Mesenchymal stem cell (in vitro differentiated cells and primary cell): ENCODE data around the gene IMMP2L.

ENCODE experiments used
- DNase-seq: peaks from one replicate; pipeline ENCODE4 v3.0.0-alpha.2; 2013
- H2AFZ ChIP-seq: one replicate; pipeline ENCODE4 v1.6.1; 2013; ENCODE audit warnings: low read depth, mild to moderate bottlenecking, control low read depth, inconsistent platforms, low read length, moderate library complexity
- H2AK5ac ChIP-seq: 2 replicates; pipeline ENCODE4 v1.6.1; 2013; ENCODE audit warnings: low read length, moderate library complexity, mild to moderate bottlenecking, inconsistent platforms; ENCODE audit not compliant: severe bottlenecking
- H2BK120ac ChIP-seq: one replicate; pipeline ENCODE4 v1.6.1; 2013; ENCODE audit warnings: low read depth, mild to moderate bottlenecking, inconsistent platforms, low read length, moderate library complexity
- H2BK12ac ChIP-seq, 2 experiments: one replicate each; pipeline ENCODE4 v1.6.1; 2013; ENCODE audit warnings: inconsistent platforms in 2 of 2, low read length in 2 of 2, mild to moderate bottlenecking in 2 of 2, moderate library complexity in 2 of 2, control low read depth in 1 of 2
- H2BK15ac ChIP-seq: one replicate; pipeline ENCODE4 v1.6.1; 2013; ENCODE audit warnings: mild to moderate bottlenecking, low read depth, inconsistent platforms; ENCODE audit not compliant: poor library complexity, severe bottlenecking
- H2BK5ac ChIP-seq: 2 replicates; pipeline ENCODE4 v1.6.1; 2013; ENCODE audit warnings: low read depth, mild to moderate bottlenecking, low read length, control low read depth, inconsistent platforms; ENCODE audit not compliant: poor library complexity, severe bottlenecking
- H3K14ac ChIP-seq, 2 experiments: one replicate each; pipeline ENCODE4 v1.6.1; 2013; ENCODE audit warnings: inconsistent platforms in 2 of 2, low read length in 2 of 2, control low read depth in 1 of 2, mild to moderate bottlenecking in 1 of 2, moderate library complexity in 1 of 2
- H3K18ac ChIP-seq, 2 experiments: one replicate each; pipeline ENCODE4 v1.6.1; 2013; ENCODE audit warnings: inconsistent platforms in 2 of 2, low read length in 2 of 2, control low read depth in 1 of 2, low read depth in 1 of 2, mild to moderate bottlenecking in 1 of 2
- H3K23ac ChIP-seq, 2 experiments: one replicate each; pipeline ENCODE4 v1.6.1; 2013; ENCODE audit warnings: inconsistent platforms in 2 of 2, low read length in 2 of 2, mild to moderate bottlenecking in 2 of 2, moderate library complexity in 2 of 2, control low read depth in 1 of 2
- H3K27ac ChIP-seq: 2 replicates; pipeline ENCODE4 v1.5.1; 2013; ENCODE audit warnings: mild to moderate bottlenecking, moderate library complexity, low read length, control low read depth, inconsistent platforms; ENCODE audit not compliant: poor library complexity, severe bottlenecking
- H3K27me3 ChIP-seq, 2 experiments: 2 replicates each; pipeline versions ENCODE4 v1.6.1 to v1.7.0; 2013; ENCODE audit warnings: low read length in 2 of 2, mild to moderate bottlenecking in 2 of 2, moderate library complexity in 2 of 2, control low read depth in 1 of 2, inconsistent platforms in 1 of 2; ENCODE audit not compliant: control insufficient read depth in 1 of 2, insufficient read depth in 1 of 2
- H3K36me3 ChIP-seq, 2 experiments: 2 replicates each; pipeline versions ENCODE4 v1.6.1 to v1.7.0; 2013; ENCODE audit warnings: low read length in 2 of 2, control low read depth in 1 of 2, inconsistent platforms in 1 of 2, low read depth in 1 of 2, mild to moderate bottlenecking in 1 of 2; ENCODE audit not compliant: insufficient read depth in 2 of 2, control insufficient read depth in 1 of 2
- H3K4ac ChIP-seq, 2 experiments: one replicate each; pipeline ENCODE4 v1.6.1; 2013; ENCODE audit warnings: inconsistent platforms in 2 of 2, low read length in 2 of 2, mild to moderate bottlenecking in 2 of 2, moderate library complexity in 2 of 2, control low read depth in 1 of 2, low read depth in 1 of 2
- H3K4me1 ChIP-seq: 2 replicates; pipeline ENCODE4 v1.6.1; 2013; ENCODE audit warnings: low read depth, low read length, control low read depth; ENCODE audit not compliant: control insufficient read depth, insufficient read depth
- H3K4me2 ChIP-seq: 2 replicates; pipeline ENCODE4 v1.6.1; 2013; ENCODE audit warnings: low read length, mild to moderate bottlenecking, inconsistent platforms; ENCODE audit not compliant: poor library complexity, severe bottlenecking
- H3K4me3 ChIP-seq, 2 experiments: 2 replicates each; pipeline versions ENCODE4 v1.5.1 to v1.7.0; 2013; ENCODE audit warnings: low read length in 2 of 2, mild to moderate bottlenecking in 2 of 2, control low read depth in 1 of 2, low read depth in 1 of 2; ENCODE audit not compliant: insufficient read depth in 1 of 2
- H3K79me1 ChIP-seq: replicated peaks from 2 replicates; pipeline ENCODE4 v1.6.1; 2013; ENCODE audit warnings: mild to moderate bottlenecking, control low read depth, low read length, inconsistent platforms; ENCODE audit not compliant: poor library complexity, severe bottlenecking
- H3K9ac ChIP-seq: 2 replicates; pipeline ENCODE4 v1.7.0; 2013; ENCODE audit warnings: mild to moderate bottlenecking, low read length, moderate library complexity
- H3K9me3 ChIP-seq: 2 replicates; pipeline ENCODE4 v1.7.0; 2013; ENCODE audit warnings: mild to moderate bottlenecking, low read length; ENCODE audit not compliant: control insufficient read depth
- H4K8ac ChIP-seq: one replicate; pipeline ENCODE4 v1.6.1; 2013; ENCODE audit warnings: inconsistent platforms, mild to moderate bottlenecking, low read length, moderate library complexity
- H4K91ac ChIP-seq: one replicate; pipeline ENCODE4 v1.6.1; 2013; ENCODE audit warnings: mild to moderate bottlenecking, low read length, inconsistent platforms
- WGBS: methylation state at CpG from one replicate; pipeline ENCODE4 v1.1.7; 2013; ENCODE audit warnings: mixed read lengths; 5-methylcytosine and 5-hydroxymethylcytosine counted together

IMMP2L gene

GRCh38 chr7:111202321-111202720 lies 360.0 kb downstream of the IMMP2L start:
- Histone ChIP-seq H3K14ac (no peak overlapping the region), H3K79me1 (no peaks in the 10 kb centered on the region), H3K9ac (no peak overlapping the region), H3K4me1 (no peaks in the 10 kb centered on the region), H3K4ac (no peak overlapping the region), H3K36me3 (no peaks in the 10 kb centered on the region), H4K8ac (no peak overlapping the region), H3K4me2 (no peak overlapping the region), H3K18ac (no peak overlapping the region), H3K23ac (no peak overlapping the region), H2BK5ac (no peak overlapping the region), H2BK12ac (no peak overlapping the region), H3K27me3 (no peaks in the 10 kb centered on the region), H3K27ac (no peak overlapping the region), H2BK120ac (peak overlapping the region; percentile 49), H2BK15ac (no peak overlapping the region), H2AK5ac (no peak overlapping the region), H3K4me3 (no peak overlapping the region), H2AFZ (no peak overlapping the region), H3K9me3 (no peaks in the 10 kb centered on the region), H4K91ac (no peak overlapping the region)
- WGBS, result 94% methylated on average over 3 of the region's 4 CpGs
- DNase-seq, result no peak

- Histone ChIP-seq H3K14ac (no peak overlapping the region), H3K4ac (no peak overlapping the region), H2BK15ac (no peak overlapping the region), H2BK12ac (no peak overlapping the region), H2BK5ac (no peak overlapping the region), H3K9me3 (no peaks in the 10 kb centered on the region), H3K27ac (no peak overlapping the region), H3K23ac (no peak overlapping the region), H4K8ac (no peak overlapping the region), H3K27me3 (no peaks in the 10 kb centered on the region), H3K9ac (no peak overlapping the region), H3K18ac (no peak overlapping the region), H3K4me1 (no peaks in the 10 kb centered on the region), H3K4me3 (no peak overlapping the region), H3K36me3 (no peaks in the 10 kb centered on the region), H2AK5ac (no peak overlapping the region), H3K79me1 (no peaks in the 10 kb centered on the region), H2AFZ (no peak overlapping the region), H4K91ac (no peak overlapping the region), H2BK120ac (no peak overlapping the region), H3K4me2 (no peak overlapping the region)
- DNase-seq, result no peak
Observed at GRCh38 chr7:111199643-111200042, 362.6 kb downstream of the IMMP2L start.

GRCh38 chr7:111198255-111198654 lies 364.0 kb downstream of the IMMP2L start:
- H3K14ac ChIP-seq, result no peak overlapping the region
- no peaks in the 10 kb centered on the region for H3K36me3 ChIP-seq
- no peaks in the 10 kb centered on the region for H3K4me1 ChIP-seq
- no peak overlapping the region for H2BK12ac ChIP-seq
- H2BK120ac ChIP-seq, result no peak overlapping the region
- H3K27me3 ChIP-seq, result no peaks in the 10 kb centered on the region
- no peaks in the 10 kb centered on the region for H3K9me3 ChIP-seq
- H3K23ac ChIP-seq, result no peak overlapping the region
- 6% methylated on average over 4 of the region's 4 CpGs for WGBS
- H3K4me3 ChIP-seq, result no peak overlapping the region
- no peak overlapping the region for H4K8ac ChIP-seq
- H3K18ac ChIP-seq, result no peak overlapping the region
- H4K91ac ChIP-seq, result no peak overlapping the region
- peak overlapping the region; percentile 67 for H3K9ac ChIP-seq
- no peak overlapping the region for H2BK15ac ChIP-seq
- H2BK5ac ChIP-seq, result no peak overlapping the region
- no peak overlapping the region for H3K4me2 ChIP-seq
- no peaks in the 10 kb centered on the region for H3K79me1 ChIP-seq
- no peak overlapping the region for H3K4ac ChIP-seq
- H2AFZ ChIP-seq, result no peak overlapping the region
- no peak overlapping the region for H2AK5ac ChIP-seq
- peak; percentile 97 for DNase-seq
- peak overlapping the region; percentile 57 for H3K27ac ChIP-seq

- no peak overlapping the region for H3K27ac ChIP-seq
- H3K14ac ChIP-seq, result no peak overlapping the region
- no peak overlapping the region for H3K18ac ChIP-seq
- no peak overlapping the region for H4K91ac ChIP-seq
- no peak overlapping the region for H3K9ac ChIP-seq
- WGBS, result 98% methylated on average over 8 of the region's 8 CpGs
- no peak overlapping the region for H4K8ac ChIP-seq
- H3K4me3 ChIP-seq, result no peak overlapping the region
- H2BK5ac ChIP-seq, result no peak overlapping the region
- H2BK120ac ChIP-seq, result no peak overlapping the region
- H2AK5ac ChIP-seq, result no peak overlapping the region
- H2BK12ac ChIP-seq, result no peak overlapping the region
- no peaks in the 10 kb centered on the region for H3K27me3 ChIP-seq
- no peak overlapping the region for H3K23ac ChIP-seq
- no peaks in the 10 kb centered on the region for H3K4me1 ChIP-seq
- no peak overlapping the region for H2AFZ ChIP-seq
- no peak overlapping the region for H2BK15ac ChIP-seq
- H3K4ac ChIP-seq, result no peak overlapping the region
- DNase-seq, result no peak
- no peaks in the 10 kb centered on the region for H3K79me1 ChIP-seq
- no peak overlapping the region for H3K4me2 ChIP-seq
- H3K9me3 ChIP-seq, result no peaks in the 10 kb centered on the region
- no peaks in the 10 kb centered on the region for H3K36me3 ChIP-seq
Observed at GRCh38 chr7:111196655-111197054, 365.6 kb downstream of the IMMP2L start.
